HEK293T (cell line): ENCODE measurements around the gene TRAT1.

ENCODE experiments used
- CTCF ChIA-PET: fragments of 350-600 bp; formaldehyde crosslinking; extraction: SDS; loops from one replicate; lab custom pipeline; 2021; ENCODE audit warnings: antibody characterized with exemption, inconsistent platforms; lab: Yijun Ruan, JAX
- POLR2A ChIA-PET: fragments of 350-600 bp; formaldehyde crosslinking; extraction: SDS; loops from one replicate; lab custom pipeline; 2020; ENCODE audit warnings: antibody characterized with exemption, inconsistent platforms; lab: Yijun Ruan, JAX
- DNase-seq: peaks from one replicate; pipeline ENCODE4 v3.0.0; 2012; ENCODE audit warnings: mixed read lengths; ENCODE audit errors: extremely low spot score
- ARNT ChIP-seq: fragments of 450-650 bp; IDR thresholded peaks from 2 replicates; pipeline ENCODE4 v1.6.1; 2017; ENCODE audit warnings: mild to moderate bottlenecking
- BHLHE40 ChIP-seq: fragments of 450-650 bp; IDR thresholded peaks from 2 replicates; pipeline ENCODE4 v1.6.1; 2016; ENCODE audit warnings: mild to moderate bottlenecking, moderate library complexity, borderline replicate concordance
- CTBP1 ChIP-seq: fragments of 450-650 bp; IDR thresholded peaks from 2 replicates; pipeline ENCODE4 v1.6.1; 2016; ENCODE audit warnings: borderline replicate concordance
- ELF4 ChIP-seq: fragments of 450-650 bp; IDR thresholded peaks from 2 replicates; pipeline ENCODE4 v1.6.1; 2017; ENCODE audit warnings: antibody characterized with exemption
- FOXA1 ChIP-seq: fragments of 450-650 bp; IDR thresholded peaks from 2 replicates; pipeline ENCODE4 v1.6.1; 2016; ENCODE audit warnings: mild to moderate bottlenecking
- FOXK2 ChIP-seq: fragments of 450-650 bp; IDR thresholded peaks from 2 replicates; pipeline ENCODE4 v1.6.1; 2016; ENCODE audit warnings: mild to moderate bottlenecking
- FOXM1 ChIP-seq: fragments of 450-650 bp; IDR thresholded peaks from 2 replicates; pipeline ENCODE4 v1.6.1; 2017; ENCODE audit warnings: mild to moderate bottlenecking, borderline replicate concordance
- HDGF ChIP-seq: fragments of 450-650 bp; IDR thresholded peaks from 2 replicates; pipeline ENCODE4 v1.6.1; 2017; ENCODE audit warnings: antibody characterized with exemption, borderline replicate concordance
- L3MBTL2 ChIP-seq: fragments of 450-650 bp; conservative IDR thresholded peaks from 2 replicates; pipeline ENCODE4 v1.6.1; 2016; ENCODE audit warnings: mild to moderate bottlenecking
- LEF1 ChIP-seq: fragments of 450-650 bp; IDR thresholded peaks from 2 replicates; pipeline ENCODE4 v1.6.1; 2017; ENCODE audit warnings: mild to moderate bottlenecking, borderline replicate concordance
- NFRKB ChIP-seq: fragments of 450-650 bp; IDR thresholded peaks from 2 replicates; pipeline ENCODE4 v1.6.1; 2016; ENCODE audit warnings: mild to moderate bottlenecking, moderate library complexity
- PKNOX1 ChIP-seq: fragments of 450-650 bp; IDR thresholded peaks from 2 replicates; pipeline ENCODE4 v1.6.1; 2016
- SP1 ChIP-seq: fragments of 450-650 bp; IDR thresholded peaks from 2 replicates; pipeline ENCODE4 v1.6.1; 2017
- SUZ12 ChIP-seq: fragments of 450-650 bp; IDR thresholded peaks from 2 replicates; pipeline ENCODE4 v1.6.1; 2016; ENCODE audit warnings: mild to moderate bottlenecking
- TARDBP ChIP-seq: fragments of 450-650 bp; IDR thresholded peaks from 2 replicates; pipeline ENCODE4 v1.6.1; 2016
- ZNF384 ChIP-seq: fragments of 450-650 bp; IDR thresholded peaks from 2 replicates; pipeline ENCODE4 v1.6.1; 2016

Gene TRAT1

GRCh38 chr3:108838436-108838835 lies 15.8 kb downstream of the TRAT1 start:
- no peak for DNase-seq
- TF ChIP-seq PKNOX1 (no peak), FOXA1 (no peak), ZNF384 (no peak), HDGF (no peak), SP1 (no peak), CTBP1 (no peak), ARNT (no peak), NFRKB (no peak), TARDBP (no peak), SUZ12 (no peak), ELF4 (no peak), LEF1 (no peak), FOXM1 (no peak), FOXK2 (no peak), BHLHE40 (no peak), L3MBTL2 (no peak)
- CTCF ChIA-PET: no interaction called here
- POLR2A ChIA-PET: no interaction called here

- DNase-seq: no peak
- no peak for TF ChIP-seq NFRKB
- no peak for TF ChIP-seq TARDBP
- TF ChIP-seq BHLHE40: no peak
- TF ChIP-seq SP1: no peak
- no peak for TF ChIP-seq ARNT
- TF ChIP-seq HDGF: no peak
- no peak for TF ChIP-seq ZNF384
- ChIA-PET POLR2A (no interaction called here), CTCF (no interaction called here)
These were observed 23.2 kb downstream of the TRAT1 start for GRCh38 chr3:108845709-108846293.

- ChIA-PET POLR2A (no interaction called here), CTCF (no interaction called here)
- TF ChIP-seq CTBP1 (no peak), FOXA1 (no peak), FOXK2 (no peak), PKNOX1 (no peak), SUZ12 (no peak), ELF4 (no peak), L3MBTL2 (no peak), FOXM1 (no peak), ARNT (no peak), NFRKB (no peak), TARDBP (no peak), HDGF (no peak), LEF1 (no peak), BHLHE40 (no peak), SP1 (no peak)
- no peak for DNase-seq
These were observed 24.6 kb downstream of the TRAT1 start for GRCh38 chr3:108847187-108847586.

GRCh38 chr3:108849075-108849474 lies 26.5 kb downstream of the TRAT1 start:
- POLR2A ChIA-PET: no interaction called here
- DNase-seq: no peak
- no peak for TF ChIP-seq L3MBTL2
- TF ChIP-seq ZNF384: no peak
- no peak for TF ChIP-seq ARNT
- TF ChIP-seq CTBP1: no peak
- no peak for TF ChIP-seq ELF4
- TF ChIP-seq TARDBP: no peak
- no peak for TF ChIP-seq PKNOX1
- no peak for TF ChIP-seq HDGF
- TF ChIP-seq FOXA1: no peak
- TF ChIP-seq FOXK2: no peak
- CTCF ChIA-PET: no interaction called here

GRCh38 chr3:108861401-108861800 lies 38.8 kb downstream of the TRAT1 start:
- TF ChIP-seq BHLHE40 (no peak), FOXK2 (no peak), HDGF (no peak), SP1 (no peak), PKNOX1 (no peak), FOXA1 (no peak), L3MBTL2 (no peak), CTBP1 (no peak), NFRKB (no peak), ZNF384 (no peak), LEF1 (no peak), FOXM1 (no peak), ARNT (no peak), SUZ12 (no peak)
- POLR2A ChIA-PET: no interaction called here
- CTCF ChIA-PET: no interaction called here
- no peak for DNase-seq
